Measurements from ENCODE around the gene TTC28. TPM values are rescaled to one million over a fixed set of nuclear protein-coding genes. Genes with fewer than 3 reads are reported as not detected.

Gene TTC28
- total RNA-seq, 1 donor from 2014 or later = 48.5 TPM

- no peak for DNase-seq
Measured at GRCh38 chr22:28046100-28046499, 633.5 kb downstream of the TTC28 start.

GRCh38 chr22:28044546-28045173 lies 635.0 kb downstream of the TTC28 start:
- DNase-seq = no peak

- peak; percentile 48 for DNase-seq
Measured at GRCh38 chr22:28043266-28043665, 636.4 kb downstream of the TTC28 start.

GRCh38 chr22:28034760-28035401 lies 644.8 kb downstream of the TTC28 start:
- DNase-seq = peak; percentile 93

GRCh38 chr22:28034145-28034759 lies 645.4 kb downstream of the TTC28 start:
- no peak for DNase-seq

GRCh38 chr22:28032861-28033260 lies 646.8 kb downstream of the TTC28 start:
- no peak for DNase-seq

GRCh38 chr22:28031383-28031922 lies 648.2 kb downstream of the TTC28 start:
- DNase-seq = no peak

GRCh38 chr22:28030473-28030872 lies 649.2 kb downstream of the TTC28 start:
- peak; percentile 75 for DNase-seq

GRCh38 chr22:28029956-28030355 lies 649.7 kb downstream of the TTC28 start:
- no peak for DNase-seq

- DNase-seq = peak; percentile 69
Measured at GRCh38 chr22:28029201-28029948, 650.3 kb downstream of the TTC28 start.

GRCh38 chr22:28027453-28028448 lies 651.9 kb downstream of the TTC28 start:
- peak; percentile 76 for DNase-seq

- no peak for DNase-seq
Measured at GRCh38 chr22:28025866-28026575, 653.6 kb downstream of the TTC28 start.

- DNase-seq = no peak
Measured at GRCh38 chr22:28025333-28025732, 654.3 kb downstream of the TTC28 start.

GRCh38 chr22:28024422-28024888 lies 655.2 kb downstream of the TTC28 start:
- DNase-seq = peak; percentile 62

- DNase-seq = no peak
Measured at GRCh38 chr22:28023774-28024173, 655.9 kb downstream of the TTC28 start.

- DNase-seq = no peak
Measured at GRCh38 chr22:28023036-28023435, 656.6 kb downstream of the TTC28 start.

- no peak for DNase-seq
Measured at GRCh38 chr22:28021998-28022660, 657.5 kb downstream of the TTC28 start.

GRCh38 chr22:28021116-28021997 lies 658.3 kb downstream of the TTC28 start:
- no peak for DNase-seq

All from tongue (tissue), 2 donors.